ENCODE measurements around the gene DTWD1.

GRCh38 chr15:49606594-49606993 lies 14.3 kb upstream of the DTWD1 start:
- no peak for TF ChIP-seq ZKSCAN1 (IDR thresholded peaks at IDR 0.05; ENCODE audit: low read depth, low read length)
- no peak for TF ChIP-seq ZBTB49 (CRISPR knock-in tag; IDR thresholded peaks at IDR 0.05; ENCODE audit: borderline replicate concordance)
